HCT116 (cell line): ENCODE measurements around the gene MAPK6. TPM values are rescaled to one million over a fixed set of nuclear protein-coding genes. Genes with fewer than 3 reads are reported as not detected.

ENCODE experiments used
- ATAC-seq: fragments of 200-7000 bp; cut with Tn5 transposase; 2 replicates; pipeline ENCODE4 v1.9.1; 2020; ENCODE audit warnings: mild to moderate bottlenecking, moderate library complexity
- BruUV-seq: library from RNA; stranded (reverse); fragments of 400-500 nt; replicated peaks from 2 replicates; lab custom pipeline; 2021; lab: Mats Ljungman, UMichigan
- CTCF ChIA-PET: fragments of 300-600 bp; sonication (Branson Sonifier 250); formaldehyde crosslinking; loops from one replicate; lab custom pipeline; 2021; ENCODE audit warnings: antibody characterized with exemption; lab: Charles Lee
- POLR2A ChIA-PET: fragments of 300-600, 350-600 bp; sonication (Branson Sonifier 250); formaldehyde crosslinking; loops from one replicate; lab custom pipeline; 2021; ENCODE audit warnings: antibody characterized with exemption; lab: Charles Lee
- RAD21 ChIA-PET, 2 experiments: fragments of 300-600 bp; sonication (Branson Sonifier 250); formaldehyde crosslinking; loops; one replicate each; lab custom pipeline; 2023; ENCODE audit warnings: low total read pairs in 2 of 2; ENCODE audit not compliant: uncharacterized antibody in 2 of 2, unreplicated experiment in 2 of 2, low non-redundant PET in 1 of 2; lab: Charles Lee
- DNase-seq: peaks from one replicate; pipeline ENCODE4 v3.0.0-alpha.2; 2010; ENCODE audit warnings: low read depth, low spot score
- H2AFZ ChIP-seq: fragments of 200-600 bp; shearing (Covaris generic), sonication (generic); 2 replicates; pipeline ENCODE4 v1.6.1; 2017; ENCODE audit warnings: low read depth, mixed run types, mixed read lengths, antibody characterized with exemption, low read length; ENCODE audit not compliant: poor library complexity, severe bottlenecking
- H3K27ac ChIP-seq: 2 replicates; pipeline ENCODE4 v1.5.1; 2012; ENCODE audit warnings: low read depth, low read length
- H3K27me3 ChIP-seq: fragments of 200-600 bp; sonication (generic); 2 replicates; pipeline ENCODE4 v1.6.1; 2016; ENCODE audit warnings: mixed run types, low read length, mixed read lengths; ENCODE audit not compliant: insufficient read depth
- H3K36me3 ChIP-seq, 2 experiments: fragments of 200-500 bp in 1 of 2; fragments of 200-600 bp in 1 of 2; sonication (Bioruptor generic) in 1 of 2; sonication (generic) in 1 of 2; 2 replicates each; pipeline versions ENCODE4 v1.5.1 to v1.6.1; 2014 to 2016; ENCODE audit warnings: low read length in 2 of 2, inconsistent platforms in 1 of 2, mixed read lengths in 1 of 2, mixed run types in 1 of 2; ENCODE audit not compliant: insufficient read depth in 2 of 2, control insufficient read depth in 1 of 2
- H3K4me1 ChIP-seq, 2 experiments: fragments of 200-600 bp in 1 of 2; sonication (generic) in 1 of 2; 2 replicates each; pipeline versions ENCODE4 v1.5.1 to v1.6.1; 2012 to 2017; ENCODE audit warnings: low read length in 2 of 2, inconsistent platforms in 1 of 2, mild to moderate bottlenecking in 1 of 2, mixed read lengths in 1 of 2, mixed run types in 1 of 2, moderate library complexity in 1 of 2; ENCODE audit not compliant: insufficient read depth in 2 of 2, control insufficient read depth in 1 of 2
- H3K4me2 ChIP-seq: fragments of 200-600 bp; sonication (generic); 2 replicates; pipeline ENCODE4 v1.6.1; 2017; ENCODE audit warnings: mixed run types, low read length, mixed read lengths
- H3K4me3 ChIP-seq, 2 experiments: fragments of 200-600 bp in 1 of 2; sonication (generic) in 1 of 2; replicated peaks in 1 of 2; 2 replicates each; pipeline ENCODE4 v1.5.1; 2011 to 2016; ENCODE audit warnings: low read length in 2 of 2, control low read depth in 1 of 2, low read depth in 1 of 2, mild to moderate bottlenecking in 1 of 2, mixed read lengths in 1 of 2, mixed run types in 1 of 2
- H3K79me2 ChIP-seq: fragments of 200-600 bp; sonication (generic); 2 replicates; pipeline ENCODE4 v1.6.1; 2017; ENCODE audit warnings: mild to moderate bottlenecking, mixed run types, low read length, moderate library complexity, mixed read lengths; ENCODE audit not compliant: insufficient read depth
- H3K9ac ChIP-seq: fragments of 200-600 bp; sonication (generic); 2 replicates; pipeline ENCODE4 v1.6.1; 2016; ENCODE audit warnings: low read length, mixed read lengths
- H3K9me2 ChIP-seq: fragments of 200-600 bp; sonication (generic), shearing (Covaris generic); 2 replicates; pipeline ENCODE4 v1.6.1; 2017; ENCODE audit warnings: mixed run types, mild to moderate bottlenecking, moderate library complexity; ENCODE audit not compliant: insufficient read depth
- H3K9me3 ChIP-seq, 2 experiments: fragments of 200-500 bp in 1 of 2; fragments of 200-600 bp in 1 of 2; sonication (Bioruptor generic) in 1 of 2; sonication (generic) in 1 of 2; 2 replicates each; pipeline ENCODE4 v1.6.1; 2014 to 2017; ENCODE audit warnings: low read length in 2 of 2, mixed read lengths in 2 of 2, inconsistent platforms in 1 of 2, low read depth in 1 of 2, mild to moderate bottlenecking in 1 of 2, mixed run types in 1 of 2, moderate library complexity in 1 of 2; ENCODE audit not compliant: control insufficient read depth in 1 of 2, insufficient read depth in 1 of 2
- H4K20me1 ChIP-seq: fragments of 200-600 bp; sonication (generic), shearing (Covaris generic); 2 replicates; pipeline ENCODE4 v1.6.1; 2017; ENCODE audit warnings: mixed run types, mild to moderate bottlenecking, moderate library complexity; ENCODE audit not compliant: insufficient read depth
- EZH2phosphoT487 ChIP-seq: fragments of 200-600 bp; IDR thresholded peaks from 2 replicates; pipeline ENCODE4 v1.6.1; 2018; ENCODE audit warnings: antibody characterized with exemption, borderline replicate concordance
- SP1 ChIP-seq: IDR thresholded peaks from 2 replicates; pipeline ENCODE4 v1.6.1; 2012; ENCODE audit warnings: low read depth
- YY1 ChIP-seq: IDR thresholded peaks from 2 replicates; pipeline ENCODE4 v1.6.1; 2011; ENCODE audit warnings: low read length, low read depth, moderate library complexity, mild to moderate bottlenecking; ENCODE audit not compliant: insufficient replicate concordance; ENCODE audit errors: extremely low read depth
- ZFX ChIP-seq: fragments of 450-650 bp; IDR thresholded peaks from 2 replicates; pipeline ENCODE4 v1.6.1; 2017
- intact Hi-C: fragments of 100-400 bp; cut with micrococcal nuclease; formaldehyde crosslinking; loops from 2 replicates; pipeline ENCODE4 v1.10.0; 2022
- total RNA-seq: library from RNA; stranded (reverse); gene quantifications from one replicate; pipeline ENCODE4 v1.2.1, GENCODE V29; 2021; ENCODE audit not compliant: unreplicated experiment
- TF ChIP-seq, protein P1 (sequence below), 3 experiments: fragments of 200-600 bp in 1 of 3; sonication (generic) in 1 of 3; IDR thresholded peaks in 2 of 3; conservative IDR thresholded peaks in 1 of 3; 2 replicates each; pipeline ENCODE4 v1.5.1; 2012 to 2017; ENCODE audit warnings: low read depth in 2 of 3, low read length in 2 of 3, antibody characterized with exemption in 1 of 3, borderline replicate concordance in 1 of 3, control low read depth in 1 of 3, mild to moderate bottlenecking in 1 of 3, mixed read lengths in 1 of 3, mixed run types in 1 of 3, moderate library complexity in 1 of 3; ENCODE audit not compliant: insufficient read depth in 1 of 3

Gene MAPK6
- total RNA-seq, 1 experiment from 2014 or later = 57.4 TPM

DNA sequence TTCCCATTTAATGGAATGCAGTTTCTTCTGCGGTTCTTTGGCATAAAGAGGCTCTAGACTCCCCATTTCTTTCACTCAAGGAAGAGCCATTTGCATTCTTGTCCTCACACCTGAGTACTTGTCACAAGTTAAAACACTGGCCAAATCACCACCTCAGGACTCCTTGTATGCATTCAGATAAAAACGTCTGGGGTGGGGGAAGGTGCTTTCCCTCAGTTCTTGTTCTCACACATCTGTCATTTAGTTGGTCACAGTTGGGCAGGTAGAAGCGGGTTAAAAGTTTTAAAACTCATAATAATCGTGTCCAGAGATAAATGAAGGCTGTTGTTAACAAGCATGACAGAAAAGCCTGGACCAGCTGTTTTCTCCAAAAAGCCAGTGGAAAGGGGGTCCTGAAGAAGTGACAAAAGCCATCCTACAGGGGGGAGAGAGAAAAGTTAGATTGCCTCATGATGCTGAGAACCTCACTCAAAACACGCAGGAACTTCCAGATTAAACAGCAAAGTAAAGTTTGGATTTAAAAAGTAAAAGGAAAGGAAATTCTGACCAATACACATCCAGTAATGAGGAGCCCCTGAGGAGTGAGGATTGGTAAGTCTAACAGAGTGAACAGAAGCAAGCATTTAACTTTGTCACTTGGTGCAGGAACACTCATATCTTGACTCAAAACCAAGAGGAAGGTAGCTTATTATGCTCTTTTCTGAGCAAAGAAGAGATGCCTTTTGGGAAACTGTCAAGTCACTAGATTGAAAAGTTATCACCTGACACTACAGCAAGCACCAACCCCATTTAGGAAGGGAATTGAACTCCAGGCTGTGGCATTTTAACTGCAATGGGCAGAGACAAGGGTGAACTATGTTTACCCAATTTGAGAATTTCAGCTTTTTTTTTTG is 90.8 kb downstream of the MAPK6 start:
- H3K36me3 ChIP-seq = no peaks in the 10 kb centered on the region
- H4K20me1 ChIP-seq = no peaks in the 10 kb centered on the region
- no peak overlapping the region for H3K4me2 ChIP-seq
- H3K4me3 ChIP-seq = no peak overlapping the region
- H3K27ac ChIP-seq = no peak overlapping the region
- no TSS peak for BruUV-seq
- H3K27me3 ChIP-seq = no peaks in the 10 kb centered on the region
- no peaks in the 10 kb centered on the region for H3K9me3 ChIP-seq
- POLR2A ChIA-PET = interaction anchor here (0.5 to 0.7 kb wide), 2 partner anchors 9 to 20 kb away, joined by 3 read pairs; no protein-coding TSS in a partner anchor
- intact Hi-C loops = no loop called here
- DNase-seq = no peak
- no peak for TF ChIP-seq EZH2phosphoT487
- no peak for TF ChIP-seq SP1
- no peak for TF ChIP-seq ZFX
- TF ChIP-seq, protein P1, sequence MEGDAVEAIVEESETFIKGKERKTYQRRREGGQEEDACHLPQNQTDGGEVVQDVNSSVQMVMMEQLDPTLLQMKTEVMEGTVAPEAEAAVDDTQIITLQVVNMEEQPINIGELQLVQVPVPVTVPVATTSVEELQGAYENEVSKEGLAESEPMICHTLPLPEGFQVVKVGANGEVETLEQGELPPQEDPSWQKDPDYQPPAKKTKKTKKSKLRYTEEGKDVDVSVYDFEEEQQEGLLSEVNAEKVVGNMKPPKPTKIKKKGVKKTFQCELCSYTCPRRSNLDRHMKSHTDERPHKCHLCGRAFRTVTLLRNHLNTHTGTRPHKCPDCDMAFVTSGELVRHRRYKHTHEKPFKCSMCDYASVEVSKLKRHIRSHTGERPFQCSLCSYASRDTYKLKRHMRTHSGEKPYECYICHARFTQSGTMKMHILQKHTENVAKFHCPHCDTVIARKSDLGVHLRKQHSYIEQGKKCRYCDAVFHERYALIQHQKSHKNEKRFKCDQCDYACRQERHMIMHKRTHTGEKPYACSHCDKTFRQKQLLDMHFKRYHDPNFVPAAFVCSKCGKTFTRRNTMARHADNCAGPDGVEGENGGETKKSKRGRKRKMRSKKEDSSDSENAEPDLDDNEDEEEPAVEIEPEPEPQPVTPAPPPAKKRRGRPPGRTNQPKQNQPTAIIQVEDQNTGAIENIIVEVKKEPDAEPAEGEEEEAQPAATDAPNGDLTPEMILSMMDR (IDR thresholded peaks at IDR 0.05 in 2 of 3, conservative IDR thresholded peaks at IDR 0.05 in 1 of 3; ENCODE audit: borderline replicate concordance in 1 of 3, insufficient read depth in 1 of 3, low read depth in 2 of 3, low read length in 2 of 3) = no peak
- no peak for TF ChIP-seq YY1
- H3K4me1 ChIP-seq = no peaks in the 10 kb centered on the region
- no peak overlapping the region for H3K9ac ChIP-seq
- no peaks in the 10 kb centered on the region for H3K9me2 ChIP-seq
- H3K79me2 ChIP-seq = no peaks in the 10 kb centered on the region
- RAD21 ChIA-PET = no interaction called here
- H2AFZ ChIP-seq = no peak overlapping the region
- CTCF ChIA-PET = no interaction called here
- ATAC-seq = no peak
